GM23248 (cell line): ENCODE data around the gene DUSP22.

ENCODE experiments used
- EZH2 ChIP-seq: fragments of 200-600 bp; sonication (generic); IDR thresholded peaks from 2 replicates; pipeline ENCODE4 v1.6.1; 2018; ENCODE audit warnings: antibody characterized with exemption, mild to moderate bottlenecking; ENCODE audit not compliant: insufficient read depth, poor library complexity, severe bottlenecking
- EZH2phosphoT487 ChIP-seq: fragments of 200-600 bp; sonication (generic); IDR thresholded peaks from 2 replicates; pipeline ENCODE4 v1.6.1; 2018; ENCODE audit warnings: antibody characterized with exemption, moderate library complexity, mild to moderate bottlenecking, low read depth; ENCODE audit not compliant: insufficient read depth

GRCh38 chr6:398065-398464, 105.8 kb downstream of the DUSP22 start:
- TF ChIP-seq EZH2: no peak
- TF ChIP-seq EZH2phosphoT487: no peak
